NCI-H345 (cell line): Measurements from ENCODE around the gene S100A3.
"Not testable (repeated sequence)": the region's sequence is repeated elsewhere in the genome, so short reads cannot be mapped to it uniquely, and the experiment has no call there.

Experiments
- DNase-seq: peaks from one replicate; lab custom pipeline; 2025; lab: John Stamatoyannopoulos, UW

Gene S100A3

DNA sequence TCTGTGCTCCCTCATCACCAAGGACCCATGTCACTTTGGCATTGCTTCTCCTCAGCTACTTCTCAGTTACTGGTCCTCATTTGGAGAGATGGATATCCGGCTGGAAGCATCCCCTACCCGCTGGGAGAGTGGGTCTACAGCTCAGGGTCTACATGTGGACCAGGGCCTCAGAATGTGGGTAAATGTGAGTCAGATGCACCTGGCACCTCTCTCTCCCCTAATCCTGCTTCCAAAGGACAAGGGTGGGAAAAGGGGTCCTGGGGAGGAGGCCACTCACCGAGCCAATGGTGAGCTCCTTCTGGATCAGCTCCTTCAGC lies 14.2 kb downstream of the S100A3 start:
- no peak for DNase-seq

DNA sequence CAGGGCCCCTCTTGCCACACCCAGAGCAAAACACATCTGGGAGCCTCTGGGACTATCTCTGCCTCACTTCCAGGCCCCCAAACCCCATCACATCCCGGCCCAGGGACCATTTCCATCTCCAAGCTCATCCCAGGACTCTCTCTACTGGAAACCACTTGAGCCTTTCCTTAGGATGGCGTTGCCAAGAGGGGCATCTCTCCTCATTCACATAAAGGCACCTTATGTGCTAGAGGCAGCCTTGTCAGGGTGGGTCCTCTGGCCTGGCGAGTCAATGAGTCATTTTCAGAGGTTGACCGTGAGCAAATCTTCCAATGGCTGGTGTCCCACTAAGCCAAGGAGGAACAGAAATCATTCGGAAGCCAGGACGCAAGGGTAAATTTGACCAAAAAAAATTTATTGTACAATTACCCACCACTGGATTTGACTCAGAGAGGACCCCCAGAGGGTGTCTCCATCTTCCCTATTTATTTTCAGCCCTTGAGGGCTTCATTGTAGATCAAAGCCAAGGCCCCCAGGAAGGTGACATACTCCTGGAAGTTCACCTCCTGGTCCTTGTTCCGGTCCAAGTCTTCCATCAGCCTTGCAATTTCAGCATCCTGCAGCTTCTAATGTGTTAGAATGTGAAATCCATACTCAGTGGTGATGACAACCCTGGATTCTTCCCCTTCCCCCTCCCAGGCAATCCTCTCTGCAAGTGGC lies 14.7 kb downstream of the S100A3 start:
- no peak for DNase-seq

DNA sequence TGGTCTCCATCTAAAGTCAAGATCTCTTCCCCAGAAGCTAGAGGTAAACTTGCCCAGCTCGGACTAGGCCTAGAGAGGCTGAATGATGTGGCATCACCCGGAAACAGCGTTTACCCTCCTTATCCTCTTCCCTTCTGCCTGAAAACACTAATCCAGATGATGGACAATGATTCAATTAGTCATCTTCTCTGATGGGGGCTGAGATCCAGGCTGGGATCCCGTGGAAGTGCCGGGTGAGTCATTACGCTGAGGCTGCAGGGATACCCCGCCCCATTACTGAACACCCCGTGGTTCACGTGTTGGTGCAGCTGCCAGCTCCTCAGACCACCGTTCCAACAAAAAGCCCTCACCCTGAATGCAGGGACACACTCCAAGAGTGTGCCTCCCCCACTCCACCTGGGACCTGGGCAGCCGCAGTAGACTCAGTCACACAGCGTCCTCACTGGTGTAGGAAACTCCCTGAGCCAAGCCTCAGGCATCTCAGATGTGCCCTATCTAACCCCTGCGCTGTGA lies 15.3 kb downstream of the S100A3 start:
- peak; percentile 71 for DNase-seq

DNA sequence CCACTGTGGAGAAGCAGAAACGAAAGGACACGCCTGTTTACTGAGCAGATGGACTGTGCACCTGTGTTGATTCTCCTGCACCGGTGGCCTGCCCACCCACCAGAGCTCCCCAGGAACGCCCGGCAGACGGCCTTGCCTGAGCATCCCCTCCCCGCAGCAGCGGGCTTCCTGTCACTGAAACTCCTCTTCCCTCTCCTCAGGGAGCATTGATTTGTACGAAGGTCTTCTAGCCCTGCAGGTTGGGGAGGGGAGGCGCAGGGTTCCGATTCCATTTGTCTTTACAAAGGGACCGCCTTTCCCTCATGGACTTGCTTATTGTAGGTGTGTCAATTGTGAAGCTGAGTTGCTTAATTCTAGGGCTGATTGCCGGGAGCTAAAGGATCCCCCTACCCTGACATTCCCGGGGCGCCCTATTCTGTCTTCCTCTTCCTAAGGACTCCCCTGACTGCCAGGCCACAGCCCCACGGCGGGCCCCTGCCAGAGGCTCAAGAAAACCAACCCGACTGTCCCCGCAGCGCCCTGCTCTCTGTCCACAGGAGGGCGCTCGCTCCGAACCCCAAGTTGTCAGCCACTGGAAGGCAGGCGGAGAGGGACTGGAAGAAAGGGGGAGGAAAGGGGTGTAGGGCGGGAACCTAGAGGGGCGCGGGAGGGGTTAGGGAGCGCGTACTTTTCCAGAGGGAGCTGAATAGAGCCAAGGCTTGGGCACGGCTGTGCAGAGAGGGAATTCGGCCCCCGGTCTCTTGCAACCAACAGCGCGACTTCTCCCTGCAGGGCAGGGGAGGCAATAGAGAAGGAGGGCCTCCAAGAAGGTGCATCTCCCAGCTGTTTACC lies 16.1 kb downstream of the S100A3 start:
- peak; percentile 97 for DNase-seq

DNA sequence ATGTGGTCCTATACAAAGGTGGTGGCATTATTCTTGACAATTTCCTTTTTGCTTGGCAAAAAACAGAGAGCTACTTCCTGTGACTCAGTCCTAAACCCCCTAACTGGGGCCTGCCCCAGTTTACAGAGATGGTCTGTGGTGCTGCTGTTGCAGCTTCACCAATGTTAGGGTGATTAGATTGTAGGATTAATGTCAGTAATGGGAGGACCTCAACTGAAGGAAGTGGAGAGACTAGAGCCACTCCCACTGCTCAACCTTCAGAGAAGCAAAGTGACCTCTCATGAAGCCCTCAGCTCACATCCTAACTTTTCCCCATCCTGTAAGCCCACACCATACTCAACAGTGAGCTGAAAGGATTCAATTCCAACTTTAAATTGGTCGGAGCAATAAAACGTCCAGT lies 16.9 kb downstream of the S100A3 start:
- DNase-seq = no peak

DNA sequence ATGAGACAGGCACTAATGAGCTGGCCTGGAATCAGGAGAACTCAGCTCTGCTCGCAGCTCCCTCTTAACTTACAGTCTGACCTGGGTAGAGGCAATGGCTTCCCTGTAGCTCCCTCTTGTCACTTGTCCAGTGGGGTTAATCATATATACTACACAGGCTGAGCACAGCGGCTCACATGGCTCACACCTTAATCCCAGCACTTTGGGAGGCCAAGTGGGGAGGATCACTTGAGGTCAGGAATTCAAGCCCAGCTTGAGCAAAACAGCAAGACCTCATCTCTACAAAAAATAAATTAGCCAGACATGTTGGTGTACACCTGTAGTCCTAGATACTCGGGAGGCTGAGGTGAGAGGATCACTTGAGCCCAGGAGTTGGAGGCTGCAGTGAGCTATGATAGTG lies 17.4 kb downstream of the S100A3 start:
- DNase-seq = no peak

DNA sequence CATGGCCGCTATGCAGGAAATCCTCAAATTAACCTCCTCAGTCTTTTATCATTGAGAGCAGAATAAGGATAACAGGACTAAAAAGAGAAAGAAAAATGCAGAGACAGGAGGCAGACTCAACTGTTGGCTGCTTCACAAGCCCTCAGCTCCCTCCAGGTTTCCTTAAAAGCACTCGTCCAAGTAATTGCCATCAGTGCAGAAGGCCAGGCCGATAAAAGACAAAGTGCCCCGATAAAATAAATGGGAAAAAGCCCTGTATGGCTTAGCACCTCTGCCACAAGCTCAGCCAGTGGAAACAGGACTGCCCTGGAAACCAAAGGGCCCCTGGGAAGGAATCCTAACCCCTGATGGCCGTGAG lies 21.4 kb downstream of the S100A3 start:
- DNase-seq = no peak

DNA sequence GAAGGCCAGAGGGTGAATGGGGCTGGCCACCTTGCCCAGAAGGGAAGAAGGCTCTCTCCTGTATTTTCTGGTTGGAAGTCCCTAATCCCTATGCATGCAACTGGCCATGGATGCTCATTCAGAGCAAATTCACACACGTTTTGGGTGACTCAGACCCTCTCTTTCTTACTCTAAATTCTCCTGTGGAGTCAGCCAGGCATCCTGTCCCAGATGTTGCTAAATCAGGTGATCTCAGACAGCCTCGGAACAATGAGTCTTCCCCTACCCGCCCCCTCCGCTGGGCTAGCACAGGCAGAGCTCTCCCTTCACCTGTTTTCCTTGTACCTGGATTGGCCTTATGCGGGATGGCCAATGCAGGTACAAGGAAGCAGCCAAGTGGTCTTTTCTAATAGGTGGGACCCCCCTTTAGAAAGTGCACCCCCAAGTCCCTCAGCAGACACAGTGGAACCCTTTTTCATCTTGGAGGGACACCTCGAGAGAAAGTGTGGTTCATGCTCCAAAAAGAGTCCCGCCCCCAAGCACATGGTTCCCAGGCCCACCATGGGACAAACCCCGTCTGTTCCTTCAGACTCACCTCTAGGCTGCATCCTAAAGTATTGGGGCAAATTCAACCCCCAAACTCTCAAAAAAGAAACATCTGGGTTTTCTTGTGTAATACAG lies 21.9 kb downstream of the S100A3 start:
- DNase-seq = peak; percentile 33

DNA sequence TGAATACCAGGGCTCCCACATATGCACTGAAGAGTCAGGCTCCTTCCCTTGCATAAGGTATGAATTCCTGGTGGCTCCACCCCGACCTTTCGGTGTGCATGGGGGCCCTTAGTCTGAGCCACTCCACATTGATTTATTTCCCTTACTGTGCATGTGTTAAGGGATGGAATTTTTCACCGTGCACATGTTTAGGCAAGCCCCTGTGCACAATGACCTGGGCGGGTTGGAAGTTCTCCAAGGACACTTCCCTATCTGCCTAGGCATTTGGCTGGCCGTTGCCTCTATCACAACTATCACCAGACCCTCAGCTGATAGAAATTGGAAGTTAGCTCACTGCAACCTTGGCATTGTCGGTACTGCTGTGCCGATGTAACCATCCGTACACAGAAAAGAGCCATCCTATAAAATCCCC lies 22.9 kb downstream of the S100A3 start:
- peak; percentile 95 for DNase-seq

DNA sequence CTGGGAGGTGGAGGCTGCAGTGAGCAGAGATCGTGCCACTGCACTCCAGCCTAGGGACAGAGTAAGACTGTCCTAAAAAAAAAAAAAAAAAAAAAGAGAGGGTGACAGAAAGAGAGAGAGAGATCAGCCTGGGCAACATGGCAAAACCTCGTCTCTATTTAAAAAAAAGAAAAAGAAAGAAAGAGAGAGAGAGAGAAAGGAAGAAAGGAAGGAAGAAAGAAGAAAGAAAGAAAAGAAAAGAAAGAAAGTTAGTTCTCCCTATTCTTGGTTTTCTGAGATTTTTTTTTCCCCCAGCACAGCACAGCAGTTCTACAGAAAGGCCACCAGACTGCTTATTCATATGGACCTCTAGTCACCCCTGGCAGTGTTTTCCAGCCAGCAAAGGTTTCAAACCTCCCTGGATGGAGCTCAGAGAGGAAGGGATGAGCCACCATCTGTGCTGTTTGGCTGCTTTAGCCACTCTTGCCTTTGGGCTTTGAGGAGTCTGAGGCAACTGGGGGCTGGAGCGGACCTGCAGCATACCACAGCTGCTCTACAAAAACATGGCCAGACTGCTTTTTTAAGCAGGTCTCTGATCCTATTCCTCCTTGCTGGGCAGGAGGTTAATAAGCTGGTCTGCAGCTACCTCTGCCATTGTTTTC lies 23.9 kb downstream of the S100A3 start:
- no peak for DNase-seq

DNA sequence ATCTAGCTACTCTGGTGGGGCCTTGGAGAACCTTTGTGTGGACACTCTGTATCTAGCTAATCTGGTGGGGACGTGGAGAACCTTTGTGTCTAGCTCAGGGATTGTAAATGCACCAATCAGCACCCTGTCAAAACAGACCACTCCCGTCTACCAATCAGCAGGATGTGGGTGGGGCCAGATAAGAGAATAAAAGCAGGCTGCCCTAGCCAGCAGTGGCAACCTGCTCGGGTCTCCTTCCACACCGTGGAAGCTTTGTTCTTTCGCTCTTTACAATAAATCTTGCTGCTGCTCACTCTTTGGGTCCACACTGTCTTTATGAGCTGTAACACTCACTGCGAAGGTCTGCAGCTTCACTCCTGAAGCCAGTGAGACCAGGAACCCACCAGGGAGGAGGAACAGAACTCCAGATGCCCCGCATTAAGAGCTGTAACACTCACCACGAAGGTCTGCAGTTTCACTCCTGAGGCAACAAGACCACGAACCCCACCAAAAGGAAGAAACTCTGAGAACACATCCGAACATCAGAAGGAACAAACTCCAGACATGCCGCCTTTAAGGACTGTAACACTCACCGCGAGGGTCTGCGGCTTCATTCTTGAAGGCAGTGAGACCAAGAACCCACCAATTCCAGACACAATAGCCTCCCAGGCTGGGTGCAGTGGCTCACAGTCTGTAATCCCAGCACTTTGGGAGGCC lies 26.6 kb downstream of the S100A3 start:
- not testable (repeated sequence) for DNase-seq

DNA sequence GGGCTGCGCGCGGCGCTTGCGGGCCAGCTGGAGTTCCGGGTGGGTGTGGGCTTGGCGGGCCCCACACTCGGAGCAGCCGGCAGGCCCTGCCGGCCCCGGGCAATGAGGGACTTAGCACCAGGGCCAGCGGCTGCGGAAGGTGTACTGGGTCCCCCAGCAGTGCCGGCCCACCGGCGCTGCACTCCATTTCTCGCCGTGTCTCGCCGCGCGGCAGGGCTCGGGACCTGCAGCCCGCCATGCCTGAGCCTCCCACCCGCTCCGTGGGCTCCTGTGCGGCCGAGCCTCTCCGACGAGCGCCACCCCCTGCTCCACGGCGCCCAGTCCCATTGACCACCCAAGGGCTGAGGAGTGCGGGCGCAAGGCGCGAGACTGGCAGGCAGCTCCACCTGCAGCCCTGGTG lies 27.2 kb downstream of the S100A3 start:
- DNase-seq = not testable (repeated sequence)

DNA sequence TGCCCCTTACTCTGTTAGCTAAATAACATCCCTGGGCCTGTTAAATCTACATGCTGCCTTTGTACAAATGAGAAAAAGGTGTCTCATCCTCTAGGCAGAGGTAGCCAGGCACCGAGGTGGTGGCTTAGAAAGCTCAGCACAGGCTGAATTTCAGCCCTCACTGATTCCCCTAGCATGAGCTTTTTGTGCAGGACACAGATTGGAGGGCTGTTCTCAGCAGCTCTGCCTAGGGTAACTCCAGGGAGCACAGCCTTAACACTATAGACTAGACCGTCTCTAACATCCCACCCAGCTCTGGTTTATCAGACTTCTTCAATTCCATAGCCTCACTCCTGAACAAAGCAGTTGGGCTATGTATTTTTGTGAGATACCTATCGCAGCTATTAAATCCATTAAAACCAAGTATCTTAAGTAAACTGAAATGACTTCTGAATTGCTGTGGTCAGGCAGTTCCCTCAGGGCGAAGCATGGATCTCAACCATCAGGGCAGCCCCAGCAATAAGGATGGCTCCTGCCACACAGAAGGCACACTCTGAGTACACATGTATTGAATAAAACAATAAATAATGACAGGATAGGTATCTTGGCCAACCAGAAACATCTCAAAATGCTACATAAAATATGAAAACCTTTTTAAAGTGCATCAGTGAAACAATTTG lies 28.1 kb downstream of the S100A3 start:
- DNase-seq = no peak

DNA sequence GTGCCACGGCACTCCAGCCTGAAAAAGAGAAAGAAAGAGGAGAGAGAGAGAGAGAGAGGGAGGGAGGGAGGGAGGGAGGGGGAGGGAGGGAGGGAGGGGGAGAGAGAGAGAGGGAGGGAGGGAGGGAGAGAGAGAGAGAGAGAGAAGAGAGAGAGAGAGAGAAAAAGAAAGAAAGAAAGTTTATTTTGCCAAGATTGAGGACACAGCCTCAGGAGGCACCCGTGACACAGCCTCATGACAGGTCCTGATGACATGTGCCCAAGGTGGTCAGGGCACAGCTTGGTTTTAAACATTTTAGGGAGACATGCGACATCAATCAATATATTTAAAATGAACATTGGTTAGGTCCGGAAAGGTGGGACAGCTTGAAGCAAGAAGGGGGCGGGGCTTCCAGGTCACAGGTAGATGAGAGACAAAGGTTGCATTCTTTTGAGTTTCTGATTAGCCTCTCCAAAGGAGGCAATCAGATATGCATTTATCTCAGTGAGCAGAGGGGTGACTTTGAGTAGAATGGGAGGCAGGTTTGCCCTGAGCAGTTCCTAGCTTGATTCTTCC lies 28.8 kb downstream of the S100A3 start:
- not testable (repeated sequence) for DNase-seq

DNA sequence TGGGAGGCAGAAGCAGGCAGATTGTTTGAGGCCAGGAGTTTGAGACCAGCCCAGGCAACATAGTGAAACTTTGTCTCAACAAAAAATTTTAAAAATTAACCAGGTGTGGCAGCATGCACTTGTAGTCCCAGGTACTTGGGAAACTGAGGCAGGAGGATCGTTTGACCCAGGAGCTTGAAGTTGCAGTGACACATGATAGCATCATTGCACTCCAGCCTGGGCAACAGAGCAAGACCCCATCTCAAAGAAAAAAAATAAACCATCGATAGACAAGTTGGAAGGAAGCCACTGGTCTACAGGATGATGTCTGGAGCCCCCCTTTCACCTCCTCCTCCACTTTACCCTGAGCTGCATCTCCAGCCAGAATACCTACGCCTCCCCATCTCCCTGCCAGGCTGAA lies 29.8 kb downstream of the S100A3 start:
- no peak for DNase-seq

DNA sequence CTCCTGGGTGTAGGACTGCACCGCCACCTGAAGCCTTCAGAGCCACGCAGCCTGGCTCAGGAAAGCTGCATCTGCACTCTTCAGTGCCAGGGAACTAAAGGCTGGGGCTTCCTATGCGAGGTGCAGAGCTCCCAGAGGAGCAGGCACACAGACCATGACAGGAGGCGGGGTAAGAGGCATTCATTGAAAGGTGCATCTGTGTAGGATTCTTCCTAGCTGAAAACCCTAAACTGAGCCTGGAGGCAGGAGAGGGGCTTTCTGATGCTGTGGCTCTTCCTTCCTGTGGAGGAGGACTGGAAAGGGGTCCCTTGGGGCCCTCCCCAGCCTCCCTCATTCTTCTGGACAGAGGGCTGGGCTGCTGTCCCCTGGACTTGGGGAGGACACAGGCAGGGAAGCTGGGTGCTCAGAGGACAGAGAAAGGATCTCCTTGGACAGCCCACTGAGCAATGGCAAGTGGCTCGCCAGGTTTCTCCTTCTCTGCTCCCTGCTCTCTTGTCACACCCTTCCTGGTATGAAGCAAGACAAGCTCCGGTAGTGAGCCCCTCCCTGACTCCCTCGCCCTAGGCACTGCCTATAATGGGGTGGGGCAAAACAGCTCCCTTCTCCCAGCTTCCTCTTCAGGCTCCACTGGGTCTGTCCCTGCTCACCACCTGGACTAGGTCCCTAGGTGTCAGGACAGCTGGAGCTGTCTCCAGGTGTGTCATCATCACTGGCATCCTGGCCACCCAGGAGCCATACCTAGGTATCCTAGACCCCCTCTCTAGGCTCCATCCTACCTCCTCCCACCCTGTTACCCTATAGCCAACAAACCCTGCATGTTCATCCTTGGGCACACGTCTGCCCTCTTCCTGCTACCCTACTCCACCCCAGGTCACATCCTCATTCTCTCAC lies 33.3 kb downstream of the S100A3 start:
- peak; percentile 69 for DNase-seq

DNA sequence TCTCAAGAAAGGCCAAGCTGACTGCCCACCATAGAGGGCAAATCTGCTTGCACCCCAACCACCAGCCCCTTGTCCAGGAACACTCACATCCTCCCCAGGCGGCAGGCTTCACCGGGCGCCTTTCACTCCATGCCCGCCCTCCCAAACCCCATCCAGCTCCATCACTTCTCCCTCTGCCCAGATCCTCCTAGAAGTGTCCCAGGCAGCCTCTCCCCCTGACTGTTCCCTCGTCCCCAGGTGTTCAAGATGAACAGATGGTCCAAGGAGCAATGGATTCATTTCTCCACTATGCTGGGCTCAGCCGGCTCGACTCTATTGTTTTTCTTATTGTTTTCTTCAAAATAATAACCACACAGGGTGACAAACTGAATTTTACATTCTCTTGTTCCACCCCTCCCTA lies 35.4 kb downstream of the S100A3 start:
- no peak for DNase-seq

DNA sequence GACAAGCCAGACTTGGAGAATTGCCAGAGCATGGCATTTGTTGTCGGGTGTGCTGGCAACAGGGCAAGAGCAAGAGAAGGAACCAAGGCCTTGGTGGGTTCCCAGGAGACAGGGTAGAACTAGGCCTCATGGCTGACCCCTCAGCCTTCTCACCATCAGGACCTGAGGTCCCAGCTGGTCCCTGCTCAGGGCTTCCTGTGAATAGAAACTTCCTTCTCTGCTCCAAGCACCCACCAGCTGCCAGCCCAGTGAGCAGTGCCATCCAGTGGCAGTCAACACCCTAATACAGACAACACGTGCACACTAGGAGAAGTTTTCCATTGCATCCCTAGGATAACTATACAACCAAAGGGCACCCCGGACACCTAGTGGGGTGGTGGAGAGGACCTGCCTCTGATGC lies 36.0 kb downstream of the S100A3 start:
- DNase-seq = peak; percentile 35

DNA sequence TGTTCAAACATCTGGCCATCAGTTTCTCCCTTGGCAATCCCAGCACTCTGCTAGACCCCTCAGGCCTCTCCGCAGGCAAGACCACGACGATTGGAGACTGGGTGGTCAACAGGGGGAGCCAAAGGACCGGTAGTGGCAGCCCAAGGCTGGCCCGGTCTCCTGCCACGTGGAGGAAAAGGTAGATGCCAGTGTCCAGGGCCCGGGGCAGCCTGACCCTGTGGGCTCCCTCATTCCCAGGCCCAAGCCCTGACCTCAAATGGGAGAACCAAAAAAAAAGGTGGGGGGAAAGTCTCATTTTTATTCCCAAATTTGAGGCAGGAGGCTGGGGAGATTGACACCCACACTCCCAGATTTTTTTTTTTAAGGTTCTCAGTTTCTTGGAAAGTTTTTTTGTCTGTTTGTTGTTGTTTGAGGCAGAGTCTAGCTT lies 38.1 kb downstream of the S100A3 start:
- DNase-seq = peak; percentile 88
